Colonic mucosa (tissue), 4 donors: ENCODE measurements around the gene ODC1. TPM values are rescaled to one million over a fixed set of nuclear protein-coding genes. Genes with fewer than 3 reads are reported as not detected.

Source experiments
- DNase-seq: peaks from one replicate; pipeline ENCODE4 v3.0.0-alpha.2; 2020
- H3K27ac ChIP-seq: fragments of 200-600 bp; one replicate; pipeline ENCODE4 v1.8.0; 2021
- H3K27me3 ChIP-seq: fragments of 200-600 bp; one replicate; pipeline ENCODE4 v1.8.0; 2021
- H3K36me3 ChIP-seq: fragments of 200-600 bp; one replicate; pipeline ENCODE4 v1.8.0; 2021
- H3K4me1 ChIP-seq: fragments of 200-600 bp; one replicate; pipeline ENCODE4 v1.8.0; 2021; ENCODE audit warnings: mild to moderate bottlenecking
- H3K4me3 ChIP-seq: fragments of 200-600 bp; one replicate; pipeline ENCODE4 v1.8.0; 2021
- H3K9ac ChIP-seq, 2 donors: one replicate each; pipeline ENCODE4 v1.7.0; 2013; ENCODE audit warnings: control low read depth in 2 of 2, low read depth in 2 of 2, low read length in 2 of 2
- H3K9me3 ChIP-seq: fragments of 200-600 bp; one replicate; pipeline ENCODE4 v1.8.0; 2021
- CTCF ChIP-seq: fragments of 200-600 bp; IDR thresholded peaks from one replicate; pipeline ENCODE4 v1.8.0; 2022; ENCODE audit warnings: antibody characterized with exemption, mild to moderate bottlenecking
- intact Hi-C: fragments of 100-400 bp; cut with DNase I; formaldehyde crosslinking; loops from one replicate; pipeline ENCODE4 v1.14.1; 2022
- total RNA-seq, 2 donors: library from RNA; stranded (reverse); fragmentation: NEBNext Ultra II Directional in 1 of 2; extraction: Animal tissue kit (Norgen Biotek cat#: 25700) in 1 of 2; gene quantifications; one replicate each; pipeline ENCODE4 v1.2.1, GENCODE V29; 2021
- donor health status: healthy.
- donor health status: DM: no; HTN: no; CAD: no.
- donor health status: DM: no; HTN: no; CAD: no.

ODC1 gene
- total RNA-seq, 2 donors from 2014 or later: 45.8 to 107 TPM

DNA sequence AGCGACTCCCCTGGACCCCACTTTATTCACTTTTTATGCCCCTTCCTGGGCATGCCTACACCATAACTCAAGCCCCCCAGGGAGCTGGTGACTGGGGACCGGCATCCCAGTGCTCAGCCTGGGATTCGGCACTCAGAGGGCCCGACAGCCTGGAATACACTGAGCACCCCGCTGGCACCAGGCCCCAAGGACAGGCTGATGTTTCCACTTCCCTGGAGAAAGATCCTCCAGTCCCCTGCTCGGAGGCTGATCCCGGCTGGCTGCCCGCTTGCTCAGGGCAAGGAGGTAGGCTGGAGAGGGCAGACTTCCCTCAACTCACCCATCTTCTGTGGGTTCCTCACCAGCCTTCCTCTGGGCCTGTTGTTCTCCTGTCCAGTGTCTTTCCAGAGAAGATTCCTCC is 36.6 kb downstream of the ODC1 start:
- intact Hi-C loops: no loop called here
- H3K9me3 ChIP-seq: no peaks in the 10 kb centered on the region
- H3K27me3 ChIP-seq: no peaks in the 10 kb centered on the region
- no peak overlapping the region for H3K9ac ChIP-seq
- H3K36me3 ChIP-seq: no peaks in the 10 kb centered on the region
- no peak for TF ChIP-seq CTCF
- H3K4me3 ChIP-seq: no peak overlapping the region
- peaks cover 21% of the 10 kb centered on the region for H3K4me1 ChIP-seq
- no peak for DNase-seq
- no peak overlapping the region for H3K27ac ChIP-seq

DNA sequence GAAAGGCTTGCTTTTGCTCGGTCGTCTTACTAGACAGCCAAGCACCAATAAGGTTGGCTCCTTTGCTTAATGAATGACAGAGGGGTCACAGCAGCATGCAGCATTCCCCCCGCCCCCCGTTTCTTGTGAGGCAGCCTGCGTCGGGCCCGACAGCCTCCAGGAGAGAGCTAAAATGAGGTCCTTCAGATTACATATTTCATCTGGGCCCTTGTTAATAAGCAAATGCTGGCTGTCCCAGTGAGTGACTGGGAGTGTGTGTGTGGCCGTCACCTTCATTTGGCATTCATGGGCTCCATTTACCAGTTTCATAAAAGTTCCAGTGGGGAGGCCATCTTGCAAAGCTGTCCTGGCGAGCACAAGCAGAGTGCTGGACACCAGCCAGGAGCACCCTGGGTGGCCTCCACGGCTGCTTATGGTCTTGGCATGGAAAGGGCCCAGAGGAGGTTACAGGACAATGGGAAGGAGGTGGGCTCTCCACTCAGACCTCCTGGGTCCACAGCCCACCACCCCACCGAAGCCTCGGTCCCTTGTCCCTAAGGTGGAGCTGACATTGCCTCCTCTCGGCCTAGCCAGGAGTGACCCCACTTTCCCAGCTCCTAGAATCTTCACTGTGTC is 37.2 kb downstream of the ODC1 start:
- Histone ChIP-seq H3K36me3 (no peaks in the 10 kb centered on the region), H3K27me3 (no peaks in the 10 kb centered on the region), H3K9me3 (no peaks in the 10 kb centered on the region), H3K4me1 (peaks cover 21% of the 10 kb centered on the region), H3K27ac (no peak overlapping the region), H3K4me3 (no peak overlapping the region), H3K9ac (no peak overlapping the region)
- TF ChIP-seq CTCF: no peak
- intact Hi-C loops: no loop called here
- DNase-seq: no peak

DNA sequence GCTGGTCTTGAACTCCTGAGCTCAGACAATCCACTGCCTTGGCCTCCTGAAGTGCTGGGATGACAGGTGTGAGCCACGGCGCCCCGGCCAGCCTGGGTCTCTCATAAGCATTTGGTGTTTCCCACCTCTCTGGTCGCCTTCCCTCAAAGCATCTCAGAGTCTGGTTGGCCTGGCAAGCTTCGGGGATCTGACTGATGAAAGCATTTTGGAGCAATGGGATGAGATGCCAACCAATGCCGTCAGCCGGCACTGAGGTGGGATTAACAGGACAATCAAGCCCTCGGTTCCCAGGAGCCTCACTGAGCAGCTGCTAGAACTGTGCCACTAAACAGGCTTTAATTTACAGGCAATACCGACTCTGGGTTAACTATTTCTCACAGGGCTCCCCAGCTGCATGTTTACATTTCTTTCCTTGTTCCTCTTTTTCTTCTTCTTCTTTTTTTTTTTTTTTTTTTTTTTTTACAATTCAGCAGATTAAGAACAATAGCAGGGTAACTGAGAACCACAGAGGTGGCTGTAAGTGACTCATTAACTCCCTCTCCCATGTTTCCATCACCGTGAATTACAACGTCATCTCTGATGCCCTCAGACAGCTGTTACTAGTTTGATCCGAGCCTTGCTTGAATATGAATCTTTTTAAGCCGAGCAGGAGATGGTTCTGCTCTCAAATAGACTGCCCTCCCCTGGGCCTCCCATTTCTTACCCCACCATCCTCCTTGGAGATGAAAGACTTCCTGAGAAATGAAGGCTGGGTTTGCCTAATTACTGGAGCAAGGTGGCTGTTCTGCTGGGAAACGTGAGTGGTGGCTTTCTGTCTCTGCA is 37.9 kb downstream of the ODC1 start:
- intact Hi-C loops: no loop called here
- Histone ChIP-seq H3K9ac (no peak overlapping the region), H3K9me3 (no peaks in the 10 kb centered on the region), H3K4me1 (peaks cover 20% of the 10 kb centered on the region), H3K4me3 (no peak overlapping the region), H3K27ac (peak overlapping the region; percentile 29), H3K27me3 (no peaks in the 10 kb centered on the region), H3K36me3 (no peaks in the 10 kb centered on the region)
- no peak for DNase-seq
- no peak for TF ChIP-seq CTCF

GRCh38 chr2:10408649-10409579 is 39.2 kb downstream of the ODC1 start:
- peaks cover 8% of the 10 kb centered on the region for H3K4me1 ChIP-seq

More at GRCh38 chr2:10408649-10409579, 39.2 kb downstream of the ODC1 start:
- TF ChIP-seq CTCF: peak; percentile 90
- Histone ChIP-seq H3K27me3 (no peaks in the 10 kb centered on the region), H3K36me3 (no peaks in the 10 kb centered on the region), H3K4me3 (no peak overlapping the region), H3K27ac (peak overlapping the region; percentile 74), H3K9ac (peak overlapping the region; percentile 37 to 60), H3K9me3 (no peaks in the 10 kb centered on the region)
- intact Hi-C loops: no loop called here
- peak; percentile 91 for DNase-seq
